Jurkat, Clone E6-1 (cell line): ENCODE results near the gene PGM1.

ENCODE experiments used
- DNase-seq: peaks from one replicate; pipeline ENCODE4 v3.0.0-alpha.2; 2011; ENCODE audit warnings: low read depth, low spot score
- H3K4me3 ChIP-seq: 2 replicates; pipeline ENCODE4 v1.5.1; 2011; ENCODE audit warnings: mild to moderate bottlenecking, low read length, control low read depth, moderate library complexity

PGM1 gene

DNA sequence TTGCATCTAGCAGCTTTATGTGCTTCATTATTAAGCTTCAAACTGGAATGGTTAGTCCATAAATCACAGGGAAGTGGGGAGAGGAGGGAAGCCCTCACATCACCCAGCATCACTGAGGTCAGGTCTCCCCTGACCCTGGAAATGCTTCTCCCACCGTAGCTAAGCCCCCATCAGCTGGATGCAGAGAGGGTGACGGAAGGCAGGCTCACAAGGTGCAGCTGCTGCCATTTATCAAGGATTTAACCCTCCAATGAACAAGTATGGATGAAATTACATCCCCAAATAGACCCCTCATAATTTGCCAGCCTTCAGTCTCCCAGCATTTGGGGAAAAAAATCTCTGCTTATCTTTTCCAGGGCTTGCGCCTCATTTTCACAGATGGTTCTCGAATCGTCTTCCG is 60.8 kb downstream of the PGM1 start:
- DNase-seq: no peak

DNA sequence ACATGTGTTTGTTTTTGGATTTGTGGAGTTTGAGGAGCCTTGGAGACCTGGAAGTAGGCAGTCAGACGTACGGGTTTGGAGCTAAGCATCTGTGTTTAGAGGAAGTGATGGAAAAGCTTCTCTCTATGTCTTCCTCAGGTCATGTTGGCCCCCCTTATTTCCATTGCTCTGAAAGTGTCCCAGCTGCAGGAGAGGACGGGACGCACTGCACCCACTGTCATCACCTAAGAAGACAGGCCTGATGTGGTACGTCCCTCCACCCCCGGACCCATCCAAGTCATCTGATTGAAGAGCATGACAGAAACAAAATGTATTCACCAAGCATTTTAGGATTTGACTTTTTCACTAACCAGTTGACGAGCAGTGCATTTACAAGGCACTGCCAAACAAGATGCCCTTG is 66.2 kb downstream of the PGM1 start:
- DNase-seq: no peak
- no peak overlapping the region for H3K4me3 ChIP-seq

More for the DNA sequence above, 60.8 kb downstream of the PGM1 start:
- H3K4me3 ChIP-seq: no peak overlapping the region

DNA sequence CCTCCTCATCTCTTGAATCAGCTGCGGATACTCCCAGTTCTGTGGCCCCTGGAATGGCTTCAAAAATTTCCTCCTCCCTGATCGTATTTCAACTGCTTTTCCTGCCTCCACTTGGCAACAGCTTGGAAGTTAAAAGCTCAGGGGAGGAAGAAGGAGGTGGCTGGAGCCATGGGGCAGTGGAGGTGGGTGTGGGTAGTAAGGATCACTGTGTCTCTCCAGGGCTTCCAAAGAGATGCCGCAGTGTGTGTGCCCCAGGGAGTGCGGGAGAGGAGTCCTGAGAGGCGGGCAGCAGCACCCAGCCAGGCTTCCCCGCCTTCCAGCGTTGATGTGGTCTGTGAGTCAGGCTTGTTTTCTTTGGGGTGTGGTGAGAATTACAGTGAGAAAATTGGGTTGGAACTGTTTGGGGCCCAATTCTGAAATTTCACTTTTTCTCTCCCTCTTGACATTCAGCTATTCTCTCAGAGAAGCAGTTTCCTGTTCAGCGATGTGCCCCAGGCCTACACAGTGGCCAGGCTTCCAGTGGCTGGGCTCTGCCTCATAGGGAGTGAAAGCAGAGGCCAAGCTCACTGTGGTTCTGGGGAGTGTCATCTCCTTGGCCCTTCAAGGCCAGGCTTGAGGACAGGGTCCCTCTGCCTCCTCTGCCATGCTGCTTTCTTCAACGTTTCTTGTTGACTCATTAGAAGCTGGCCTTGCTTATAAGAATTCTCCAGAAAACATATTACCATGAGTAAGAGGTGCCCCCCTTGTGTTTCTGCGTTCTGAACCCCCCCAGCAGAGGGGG is 69.0 kb downstream of the PGM1 start:
- DNase-seq: no peak
- H3K4me3 ChIP-seq: no peak overlapping the region

DNA sequence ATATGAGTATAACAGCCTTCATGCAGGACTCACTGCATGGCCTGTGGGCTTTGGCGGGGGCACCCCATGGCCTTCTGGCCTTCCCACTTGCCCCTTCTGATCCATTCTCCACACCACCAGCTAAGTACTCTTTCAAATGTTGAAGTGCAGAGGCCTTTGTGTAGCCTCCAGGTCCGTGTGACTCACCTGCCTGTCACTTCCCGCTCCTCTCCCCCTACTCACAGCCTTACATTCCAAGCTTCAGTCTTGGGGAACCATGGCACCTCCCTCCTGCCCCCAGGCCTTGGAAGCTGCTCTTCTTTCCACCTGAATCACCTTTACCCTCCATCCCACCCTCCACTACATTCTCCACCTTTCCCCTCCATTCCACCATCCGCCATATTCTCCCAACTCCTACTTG is 69.6 kb downstream of the PGM1 start:
- DNase-seq: no peak
- H3K4me3 ChIP-seq: no peak overlapping the region

DNA sequence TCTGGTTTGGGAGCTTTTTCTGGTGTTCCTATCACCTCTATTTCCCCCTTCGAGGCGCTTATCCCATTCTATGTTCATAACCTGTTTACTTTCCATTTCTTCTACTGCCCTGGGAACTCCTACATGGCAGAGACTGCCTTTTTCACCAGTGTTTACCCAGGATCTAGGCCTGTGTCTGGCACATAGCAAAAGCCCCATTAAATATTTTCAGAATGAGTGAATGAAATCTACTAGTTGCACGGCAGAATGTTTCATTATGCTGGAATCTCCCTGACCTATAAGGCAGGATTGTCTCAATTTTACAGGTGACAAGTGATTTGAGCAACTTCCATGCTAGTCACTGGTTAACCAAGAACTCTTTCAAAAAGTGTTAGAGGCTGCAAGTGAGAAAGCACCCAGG is 70.1 kb downstream of the PGM1 start:
- no peak overlapping the region for H3K4me3 ChIP-seq
- no peak for DNase-seq

DNA sequence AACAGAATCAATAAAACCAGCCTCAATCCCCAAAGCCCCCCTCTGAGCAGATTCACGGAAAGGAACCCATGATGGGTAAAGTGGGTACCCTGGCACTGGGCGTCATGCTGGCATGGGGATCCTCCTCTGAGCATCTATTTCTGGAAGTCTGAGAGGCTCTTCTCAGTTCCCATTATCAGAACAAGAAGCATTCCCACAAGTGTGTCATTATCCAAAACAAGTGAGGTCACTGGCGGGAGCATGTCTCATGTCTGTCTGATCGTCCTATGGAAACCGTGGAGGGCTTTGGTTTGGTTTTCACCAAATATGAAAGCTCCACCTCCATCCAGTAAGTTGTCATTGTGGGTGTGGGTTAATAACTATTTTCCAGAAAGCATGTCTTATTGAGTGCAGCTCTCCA is 70.7 kb downstream of the PGM1 start:
- no peak overlapping the region for H3K4me3 ChIP-seq
- no peak for DNase-seq

DNA sequence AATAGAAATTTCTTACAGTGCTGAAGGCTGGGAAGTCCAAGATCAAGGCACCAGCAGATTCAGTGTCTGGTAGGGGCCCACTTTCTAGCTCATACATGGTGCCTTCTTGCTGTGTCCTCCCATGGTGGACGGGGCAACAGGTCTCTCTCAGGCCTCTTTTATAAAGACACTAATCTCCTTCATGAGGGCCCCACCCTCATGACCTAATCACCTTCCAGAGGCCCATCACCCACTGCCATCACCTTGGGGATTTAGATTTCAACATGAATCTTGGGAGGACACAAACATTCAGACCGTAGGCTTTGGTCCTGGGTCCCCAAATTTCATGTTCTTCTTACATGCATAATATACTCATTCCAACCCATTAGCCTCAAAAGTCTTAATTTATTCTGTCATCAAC is 71.5 kb downstream of the PGM1 start:
- DNase-seq: no peak
- H3K4me3 ChIP-seq: no peak overlapping the region

DNA sequence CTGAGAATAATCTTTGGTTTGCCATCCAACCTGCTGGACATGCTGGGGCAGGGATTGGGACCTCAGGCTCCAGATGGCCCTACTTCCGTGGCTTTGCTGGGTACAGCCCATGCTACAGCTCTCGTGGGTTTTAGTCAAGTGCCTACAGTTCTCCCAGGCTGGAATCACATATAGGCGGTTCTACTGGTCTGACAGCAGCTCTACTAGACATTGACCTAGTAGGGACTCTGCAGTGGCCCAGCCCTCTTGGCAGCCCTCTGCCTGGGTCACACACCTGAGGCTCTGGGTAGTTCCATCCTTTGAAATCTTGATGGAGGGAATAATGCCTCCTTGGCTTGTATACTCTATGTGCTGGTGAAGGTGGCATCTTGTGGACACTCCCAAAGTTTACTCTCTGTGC is 72.2 kb downstream of the PGM1 start:
- no peak for DNase-seq
- no peak overlapping the region for H3K4me3 ChIP-seq

DNA sequence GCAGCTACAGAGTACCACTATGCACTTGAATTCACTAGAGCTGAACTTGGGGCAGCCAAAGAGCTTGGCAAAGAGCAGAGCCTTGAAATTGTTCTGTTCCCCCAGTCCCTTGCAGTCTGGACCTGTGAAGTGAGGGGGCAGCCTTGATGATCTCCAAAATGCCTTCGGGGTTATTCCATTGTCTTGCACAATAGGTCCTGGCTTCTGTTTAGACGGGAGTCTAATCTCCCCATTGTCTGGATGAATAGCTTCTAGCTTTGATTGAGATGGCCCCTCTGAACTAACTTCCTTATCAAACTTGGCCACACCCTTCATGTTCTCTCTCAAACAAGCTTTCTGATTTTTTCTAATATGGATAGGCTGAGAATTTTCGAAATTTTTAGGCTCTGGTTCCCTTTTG is 72.6 kb downstream of the PGM1 start:
- no peak overlapping the region for H3K4me3 ChIP-seq
- DNase-seq: no peak

DNA sequence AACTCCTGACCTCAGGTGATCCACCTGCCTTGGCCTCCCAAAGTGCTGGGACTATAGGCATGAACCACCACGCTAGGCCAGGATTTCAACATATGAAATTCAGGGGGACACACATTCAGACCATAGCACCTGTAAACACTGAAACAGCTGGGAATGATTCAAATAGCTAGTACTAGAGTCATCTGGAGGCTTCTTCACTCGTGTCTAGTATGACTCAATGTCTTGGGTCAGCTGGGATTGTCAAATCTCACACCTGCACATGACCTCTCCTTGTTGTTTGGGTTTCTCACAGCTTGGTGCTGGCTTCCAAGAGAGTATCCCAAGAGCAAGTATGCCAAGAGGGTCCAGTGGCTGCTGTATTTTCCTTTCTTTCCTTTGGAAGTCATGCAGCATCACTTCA is 75.1 kb downstream of the PGM1 start:
- no peak overlapping the region for H3K4me3 ChIP-seq
- no peak for DNase-seq

DNA sequence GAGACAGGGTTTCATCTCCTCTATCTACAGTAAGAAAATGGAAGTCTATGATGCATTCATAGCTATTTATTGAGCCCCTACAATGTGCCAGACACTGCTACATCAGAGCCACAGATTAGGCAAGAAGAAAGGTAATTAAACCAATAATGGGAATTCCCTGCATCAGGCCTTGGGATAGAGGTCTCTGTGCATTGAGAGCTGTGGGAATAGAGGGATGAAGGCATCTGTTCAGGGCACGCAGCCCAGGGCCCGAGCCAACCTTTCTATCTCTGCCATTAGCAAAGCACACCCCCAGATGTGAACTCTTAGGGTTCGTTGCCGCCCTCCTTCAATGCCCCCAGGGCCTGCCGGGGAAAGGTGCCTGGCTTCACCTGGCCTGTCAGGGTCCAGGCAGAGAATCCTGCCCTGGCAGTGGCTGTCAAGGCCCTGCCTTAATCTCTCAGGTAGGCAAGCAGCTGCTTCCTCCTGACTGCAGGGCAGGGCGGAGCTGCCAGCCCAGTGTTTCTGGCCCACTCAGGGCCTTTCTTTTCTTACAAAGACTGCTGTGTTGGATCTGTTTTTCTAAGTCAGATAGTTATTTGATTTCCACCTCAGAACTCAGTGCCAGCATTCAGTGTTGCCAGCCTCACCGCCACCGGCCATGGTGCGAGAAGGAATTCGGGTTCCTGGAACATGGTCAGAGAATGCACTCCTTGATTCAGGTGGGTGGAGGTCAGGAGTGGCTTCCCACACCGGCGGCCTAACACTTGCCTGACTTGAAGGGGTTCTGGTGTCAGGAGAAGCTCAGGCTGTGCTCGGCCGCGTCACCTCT is 76.1 kb downstream of the PGM1 start:
- H3K4me3 ChIP-seq: no peak overlapping the region
- no peak for DNase-seq

DNA sequence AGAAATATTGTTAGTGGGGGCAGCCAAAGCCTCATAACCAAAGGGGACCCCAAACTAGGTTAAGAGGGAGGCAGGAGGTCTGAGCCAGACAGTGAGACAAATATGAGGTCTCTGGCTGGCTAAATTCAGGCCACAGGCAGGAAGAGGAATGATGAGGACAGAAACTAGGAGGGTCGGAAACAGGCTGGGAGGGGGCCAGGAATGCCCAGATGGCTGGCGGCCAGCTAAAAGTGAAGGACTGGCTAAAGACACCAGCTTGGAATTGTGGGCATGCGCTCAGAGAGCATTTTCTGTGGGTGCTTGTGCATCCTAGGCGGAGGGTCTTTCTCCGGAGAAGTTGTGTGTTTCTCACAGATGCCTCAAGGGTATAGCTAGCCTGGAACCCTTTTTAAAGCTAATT is 77.0 kb downstream of the PGM1 start:
- DNase-seq: no peak
- no peak overlapping the region for H3K4me3 ChIP-seq

DNA sequence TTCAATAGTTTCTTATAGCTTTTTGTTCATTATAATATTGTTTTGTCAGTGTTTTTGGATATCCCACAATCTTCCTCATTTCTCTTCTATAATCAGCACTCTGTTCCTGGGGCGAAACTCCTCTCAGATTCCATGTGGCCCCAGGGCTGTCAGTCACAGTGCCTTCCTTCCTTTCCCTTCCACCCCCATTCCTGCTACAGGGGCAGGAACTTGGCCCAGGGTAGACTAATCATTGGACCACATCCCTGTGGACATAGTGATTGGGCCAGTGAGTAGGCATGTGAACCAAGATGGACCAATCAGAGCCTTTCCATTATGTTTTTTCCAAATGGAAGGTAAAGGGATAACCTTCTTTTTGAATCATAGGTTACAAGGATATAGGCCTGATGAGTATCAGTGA is 78.3 kb downstream of the PGM1 start:
- no peak for DNase-seq
- H3K4me3 ChIP-seq: no peak overlapping the region

DNA sequence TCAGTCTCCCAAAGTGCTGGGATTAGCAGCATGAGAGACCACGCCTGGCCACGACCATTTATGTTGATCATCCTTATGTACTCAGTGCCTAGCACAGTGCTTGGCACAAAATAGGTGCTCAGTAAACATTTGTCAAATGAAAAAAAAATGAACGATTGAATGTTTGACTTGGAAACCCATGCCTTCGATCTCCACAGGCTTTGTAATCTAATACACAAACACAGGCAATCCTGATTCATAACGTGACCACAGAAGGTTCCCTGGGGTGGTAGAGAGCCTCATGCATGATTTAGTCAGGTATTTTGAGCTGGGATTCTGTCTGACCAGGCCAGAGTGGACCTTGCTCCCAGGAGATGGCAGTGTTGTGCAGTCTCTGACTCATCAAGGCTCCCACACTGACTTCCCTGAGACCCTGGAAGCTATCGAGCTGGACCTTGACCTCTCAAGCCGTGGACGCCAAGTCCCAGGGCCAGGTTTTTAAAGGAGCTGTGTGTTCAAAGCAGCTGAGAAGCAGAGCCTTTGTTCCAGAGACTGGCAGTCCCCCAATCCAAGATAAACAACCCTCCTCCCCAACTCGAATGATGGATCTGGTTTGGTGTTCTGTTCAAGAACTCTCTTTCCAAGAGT is 81.1 kb downstream of the PGM1 start:
- no peak for DNase-seq

DNA sequence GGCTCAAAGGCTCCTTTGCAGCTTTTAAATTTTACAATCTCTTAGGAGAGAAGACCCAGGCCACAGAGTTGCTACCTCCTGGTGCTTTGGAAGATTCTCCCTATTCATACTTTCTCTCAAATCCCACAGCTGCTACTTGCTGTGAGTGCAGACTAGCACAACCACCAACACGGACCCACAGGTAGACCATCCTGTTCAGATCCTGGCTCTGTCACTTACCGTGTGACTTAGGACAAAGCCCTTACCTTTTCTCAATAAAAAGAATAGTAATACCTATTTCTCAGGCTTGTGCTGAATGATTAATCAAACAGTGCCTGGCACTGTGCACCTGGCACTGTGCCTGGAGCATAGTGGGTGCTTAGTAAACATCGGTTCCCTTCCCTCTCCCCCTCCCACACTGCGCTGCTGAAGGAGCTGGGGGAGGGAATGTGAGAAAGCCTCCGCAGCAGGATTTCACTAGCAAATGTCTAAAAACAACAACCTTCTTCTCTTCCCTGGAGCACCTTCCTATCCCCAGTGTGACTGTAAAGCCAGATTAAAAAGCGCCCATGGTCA is 81.7 kb downstream of the PGM1 start:
- no peak for DNase-seq

More for the DNA sequence above, 81.1 kb downstream of the PGM1 start:
- H3K4me3 ChIP-seq: no peak overlapping the region

DNA sequence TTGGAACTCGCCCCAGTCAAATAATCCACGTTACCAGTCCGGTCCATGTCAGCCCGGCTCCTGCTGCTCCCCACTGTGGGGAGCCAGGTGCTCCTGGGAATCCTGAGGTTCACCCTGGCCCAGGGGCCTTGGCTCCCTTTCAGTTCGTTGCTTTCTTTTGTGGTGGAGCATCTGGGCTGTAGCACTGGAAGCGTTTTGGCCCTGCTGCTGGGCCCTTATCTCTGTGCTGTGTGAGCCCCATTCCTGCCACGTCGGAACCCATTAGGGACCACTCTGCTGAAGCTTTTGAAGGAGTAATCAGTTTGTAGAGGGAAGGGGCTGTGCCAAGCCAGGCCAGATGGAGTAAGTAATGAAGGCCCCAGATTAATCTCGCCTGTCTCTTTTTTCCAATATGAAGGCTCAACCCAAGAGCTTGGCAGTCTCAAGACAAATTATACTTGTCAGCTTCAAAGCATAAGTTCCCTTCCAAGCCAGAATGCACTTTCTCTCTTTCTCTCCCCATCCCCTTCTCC is 82.3 kb downstream of the PGM1 start:
- H3K4me3 ChIP-seq: no peak overlapping the region
- DNase-seq: no peak

More for the DNA sequence above, 81.7 kb downstream of the PGM1 start:
- H3K4me3 ChIP-seq: no peak overlapping the region

DNA sequence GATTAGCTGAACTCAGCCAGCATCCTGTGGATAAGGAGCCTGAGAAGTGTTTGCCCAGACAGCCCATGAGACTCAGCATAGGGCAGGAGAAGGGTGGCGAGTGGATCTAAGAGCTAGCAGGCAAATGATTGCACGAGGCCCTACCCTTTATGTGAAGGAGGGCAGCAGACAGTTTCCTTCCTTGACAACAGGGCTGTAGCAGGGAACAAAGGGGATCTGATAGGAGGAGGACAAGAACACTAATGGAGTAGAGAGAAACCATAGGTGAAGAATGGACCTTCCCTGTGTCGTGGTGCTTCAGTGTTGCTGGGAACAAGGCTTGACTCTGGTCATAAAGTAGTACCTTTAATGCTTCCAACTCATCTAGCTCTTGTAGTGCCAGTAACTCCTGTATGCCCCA is 84.3 kb downstream of the PGM1 start:
- no peak for DNase-seq
- no peak overlapping the region for H3K4me3 ChIP-seq

DNA sequence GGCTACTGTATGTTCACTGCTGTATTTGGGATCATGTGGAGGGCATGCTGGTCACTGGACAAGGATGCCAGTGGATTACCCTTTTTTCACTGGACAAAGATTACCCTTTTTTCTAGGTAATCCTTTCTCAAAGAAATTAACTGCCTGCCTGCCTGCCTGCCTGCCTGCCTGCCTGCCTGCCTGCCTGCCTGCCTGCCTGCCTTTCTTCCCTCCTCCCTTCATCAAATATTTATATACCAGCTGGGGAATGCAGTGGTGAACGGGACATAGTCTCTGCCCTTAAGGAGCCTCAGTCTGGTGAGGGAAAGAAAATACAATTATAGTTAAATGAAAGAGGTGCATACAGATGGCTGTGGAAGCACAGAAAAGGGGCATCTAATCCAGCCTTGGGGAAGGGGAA is 85.0 kb downstream of the PGM1 start:
- no peak overlapping the region for H3K4me3 ChIP-seq
- no peak for DNase-seq

DNA sequence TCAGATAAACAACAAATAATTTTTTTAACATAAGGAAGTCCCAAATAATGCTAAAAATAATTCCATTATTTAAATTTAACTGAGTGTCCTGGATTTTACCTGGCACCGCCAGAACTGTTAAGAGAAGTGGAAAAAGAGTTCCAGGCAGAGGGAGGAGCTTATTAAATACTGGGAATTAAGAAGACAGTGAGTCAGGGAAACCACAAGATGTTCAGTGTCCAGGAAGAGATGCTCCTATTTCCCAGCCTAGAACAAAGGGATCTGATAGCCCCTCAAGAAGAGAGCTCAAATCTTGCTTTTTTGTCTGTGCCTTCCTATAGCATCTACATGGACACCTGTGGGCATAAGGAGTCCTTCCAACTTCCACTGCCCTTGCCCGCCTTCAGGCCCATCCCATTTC is 85.9 kb downstream of the PGM1 start:
- H3K4me3 ChIP-seq: no peak overlapping the region
- DNase-seq: no peak

DNA sequence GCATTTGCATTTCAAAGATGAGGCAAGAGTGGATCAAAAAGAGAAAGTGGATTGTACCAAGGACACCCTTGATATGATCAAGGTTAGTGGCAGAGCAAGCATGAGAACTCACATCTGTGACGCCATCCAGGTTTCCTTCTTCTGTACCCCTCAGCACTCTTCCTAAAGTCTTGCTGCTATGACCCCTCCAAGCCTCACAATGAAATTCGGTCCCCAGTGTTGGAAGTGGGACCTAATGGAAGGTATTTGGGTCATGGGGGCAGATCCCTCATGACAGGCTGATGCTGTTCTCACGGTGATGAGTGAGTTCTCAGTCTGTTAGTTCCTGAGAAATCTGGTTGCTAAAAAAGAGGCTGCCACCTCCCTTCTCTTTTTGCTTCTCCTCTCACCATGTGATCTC is 86.4 kb downstream of the PGM1 start:
- no peak overlapping the region for H3K4me3 ChIP-seq
- DNase-seq: no peak
